IMR-90 (cell line): ENCODE data around the gene ENO2. TPM values are rescaled to one million over a fixed set of nuclear protein-coding genes. Genes with fewer than 3 reads are reported as not detected.

Source experiments
- ATAC-seq: fragments of 200-7000 bp; cut with Tn5 transposase; 2 replicates; pipeline ENCODE4 v1.9.1; 2020; ENCODE audit warnings: low read depth, mild to moderate bottlenecking, moderate library complexity
- BruUV-seq: library from RNA; stranded (reverse); fragments of 400-500 nt; replicated peaks from 2 replicates; lab custom pipeline; 2021; lab: Mats Ljungman, UMichigan
- CTCF ChIA-PET: fragments of 300-600 bp; formaldehyde crosslinking; extraction: SDS; loops from one replicate; lab custom pipeline; 2021; ENCODE audit warnings: antibody characterized with exemption; lab: Yijun Ruan, JAX
- POLR2A ChIA-PET: fragments of 300-600 bp; sonication (Branson Sonifier 250); formaldehyde crosslinking; loops from one replicate; lab custom pipeline; 2022; ENCODE audit warnings: antibody characterized with exemption; ENCODE audit not compliant: unreplicated experiment; lab: Charles Lee
- DNase-seq: peaks from one replicate; pipeline ENCODE4 v3.0.0; 2013
- H2AFZ ChIP-seq: replicated peaks from 2 replicates; pipeline ENCODE3; 2013; ENCODE audit warnings: low read length, mild to moderate bottlenecking; ENCODE audit not compliant: poor library complexity
- H2AK5ac ChIP-seq: 2 replicates; pipeline ENCODE4 v1.6.1; 2013; ENCODE audit warnings: low read depth, low read length, inconsistent platforms
- H2AK9ac ChIP-seq: replicated peaks from 2 replicates; pipeline ENCODE3; 2013; ENCODE audit warnings: mild to moderate bottlenecking, low read depth, low read length, moderate library complexity; ENCODE audit not compliant: poor library complexity
- H2BK120ac ChIP-seq: 2 replicates; pipeline ENCODE4 v1.6.1; 2013; ENCODE audit warnings: low read depth, low read length, inconsistent platforms
- H2BK15ac ChIP-seq: 3 replicates; pipeline ENCODE4 v1.6.1; 2013; ENCODE audit warnings: low read depth, low read length, inconsistent platforms
- H2BK20ac ChIP-seq: 2 replicates; pipeline ENCODE4 v1.6.1; 2013; ENCODE audit warnings: low read depth, mild to moderate bottlenecking, inconsistent platforms, low read length, moderate library complexity
- H2BK5ac ChIP-seq: 2 replicates; pipeline ENCODE4 v1.6.1; 2013; ENCODE audit warnings: mild to moderate bottlenecking, low read depth, low read length, inconsistent platforms; ENCODE audit not compliant: poor library complexity, severe bottlenecking
- H3K14ac ChIP-seq: replicated peaks from 2 replicates; pipeline ENCODE4 v1.6.1; 2013; ENCODE audit warnings: low read depth, low read length, inconsistent platforms
- H3K18ac ChIP-seq: 2 replicates; pipeline ENCODE4 v1.6.1; 2013; ENCODE audit warnings: low read depth, low read length, control low read depth
- H3K23ac ChIP-seq: 2 replicates; pipeline ENCODE4 v1.6.1; 2013; ENCODE audit warnings: low read depth, low read length, inconsistent platforms
- H3K27ac ChIP-seq: 2 replicates; pipeline ENCODE4 v1.5.1; 2013; ENCODE audit warnings: mild to moderate bottlenecking, control low read depth, low read length; ENCODE audit not compliant: insufficient read depth
- H3K27me3 ChIP-seq: 2 replicates; pipeline ENCODE4 v1.6.1; 2013; ENCODE audit warnings: low read length; ENCODE audit not compliant: control insufficient read depth, insufficient read depth
- H3K36me3 ChIP-seq: 2 replicates; pipeline ENCODE4 v1.6.1; 2013; ENCODE audit warnings: low read length, mixed read lengths; ENCODE audit not compliant: control insufficient read depth, insufficient read depth
- H3K4ac ChIP-seq: 2 replicates; pipeline ENCODE4 v1.6.1; 2013; ENCODE audit warnings: low read depth, low read length, inconsistent platforms
- H3K4me1 ChIP-seq: 2 replicates; pipeline ENCODE4 v1.6.1; 2013; ENCODE audit warnings: low read length, mixed read lengths; ENCODE audit not compliant: control insufficient read depth, insufficient read depth
- H3K4me2 ChIP-seq: 2 replicates; pipeline ENCODE4 v1.6.1; 2013; ENCODE audit warnings: low read depth, mild to moderate bottlenecking, control low read depth, low read length, moderate library complexity
- H3K4me3 ChIP-seq: 2 replicates; pipeline ENCODE4 v1.5.1; 2013; ENCODE audit warnings: low read depth, mild to moderate bottlenecking, control low read depth, low read length, moderate library complexity; ENCODE audit not compliant: insufficient read depth
- H3K56ac ChIP-seq: 2 replicates; pipeline ENCODE4 v1.6.1; 2013; ENCODE audit warnings: low read length, inconsistent platforms; ENCODE audit not compliant: insufficient read depth; ENCODE audit errors: extremely low read depth
- H3K79me1 ChIP-seq, 2 experiments: 2 replicates each; pipeline ENCODE4 v1.6.1; 2013; ENCODE audit warnings: low read length in 2 of 2, inconsistent platforms in 1 of 2, low read depth in 1 of 2
- H3K9ac ChIP-seq: 2 replicates; pipeline ENCODE4 v1.6.1; 2013; ENCODE audit warnings: low read depth, low read length, control low read depth
- H3K9me1 ChIP-seq: 2 replicates; pipeline ENCODE4 v1.6.1; 2013; ENCODE audit warnings: low read length, inconsistent platforms; ENCODE audit not compliant: insufficient read depth
- H3K9me3 ChIP-seq: 2 replicates; pipeline ENCODE4 v1.6.1; 2013; ENCODE audit warnings: low read length; ENCODE audit not compliant: control insufficient read depth, insufficient read depth
- H4K20me1 ChIP-seq: 2 replicates; pipeline ENCODE4 v1.6.1; 2013; ENCODE audit warnings: low read length, inconsistent platforms; ENCODE audit not compliant: insufficient read depth
- H4K5ac ChIP-seq: 2 replicates; pipeline ENCODE4 v1.6.1; 2013; ENCODE audit warnings: mild to moderate bottlenecking, low read depth, low read length, control low read depth
- H4K8ac ChIP-seq, 2 experiments: 2 replicates each; pipeline ENCODE4 v1.6.1; 2013; ENCODE audit warnings: low read depth in 2 of 2, low read length in 2 of 2, control low read depth in 1 of 2, inconsistent platforms in 1 of 2
- H4K91ac ChIP-seq: 2 replicates; pipeline ENCODE4 v1.6.1; 2013; ENCODE audit warnings: low read depth, low read length, inconsistent platforms; ENCODE audit not compliant: insufficient read depth
- BHLHE40 ChIP-seq: fragments of 150-350 bp; IDR thresholded peaks from 2 replicates; pipeline ENCODE4 v1.6.1; 2016; ENCODE audit warnings: mild to moderate bottlenecking, low read depth, low read length
- CEBPB ChIP-seq: IDR thresholded peaks from 2 replicates; pipeline ENCODE4 v1.6.1; 2012; ENCODE audit warnings: low read depth, low read length, improper control_type of control experiment
- CHD1 ChIP-seq: IDR thresholded peaks from 2 replicates; pipeline ENCODE4 v1.6.1; 2012; ENCODE audit warnings: low read depth, low read length, improper control_type of control experiment
- ELK1 ChIP-seq: fragments of 150-350 bp; IDR thresholded peaks from 2 replicates; pipeline ENCODE4 v1.6.1; 2016; ENCODE audit warnings: low read depth, mild to moderate bottlenecking, low read length, moderate library complexity, borderline replicate concordance
- FOS ChIP-seq: fragments of 150-350 bp; IDR thresholded peaks from 2 replicates; pipeline ENCODE4 v1.6.1; 2016; ENCODE audit warnings: low read depth, low read length
- MAFK ChIP-seq: IDR thresholded peaks from 2 replicates; pipeline ENCODE4 v1.6.1; 2012; ENCODE audit warnings: low read depth, low read length, improper control_type of control experiment
- MAZ ChIP-seq: IDR thresholded peaks from 2 replicates; pipeline ENCODE4 v1.6.1; 2012; ENCODE audit warnings: low read depth, mild to moderate bottlenecking, low read length, improper control_type of control experiment, moderate library complexity, borderline replicate concordance
- MXI1 ChIP-seq: IDR thresholded peaks from 2 replicates; pipeline ENCODE4 v1.6.1; 2012; ENCODE audit warnings: low read depth, mild to moderate bottlenecking, low read length, moderate library complexity, borderline replicate concordance
- NFE2L2 ChIP-seq: fragments of 150-350 bp; IDR thresholded peaks from 2 replicates; pipeline ENCODE4 v1.6.1; 2016; ENCODE audit warnings: low read depth, mild to moderate bottlenecking, low read length
- POLR2A ChIP-seq: IDR thresholded peaks from 2 replicates; pipeline ENCODE4 v1.6.1; 2012; ENCODE audit warnings: mild to moderate bottlenecking, low read depth, low read length
- RAD21 ChIP-seq: IDR thresholded peaks from 2 replicates; pipeline ENCODE4 v1.6.1; 2012; ENCODE audit warnings: low read length, improper control_type of control experiment
- RCOR1 ChIP-seq: IDR thresholded peaks from 2 replicates; pipeline ENCODE4 v1.6.1; 2012; ENCODE audit warnings: mild to moderate bottlenecking, low read length, improper control_type of control experiment; ENCODE audit not compliant: insufficient replicate concordance
- RFX5 ChIP-seq: IDR thresholded peaks from 2 replicates; pipeline ENCODE4 v1.8.0; 2012; ENCODE audit warnings: low read depth, mild to moderate bottlenecking, low read length, moderate library complexity
- SMC3 ChIP-seq: fragments of 150-350 bp; IDR thresholded peaks from 2 replicates; pipeline ENCODE4 v1.6.1; 2016; ENCODE audit warnings: low read depth, mild to moderate bottlenecking, antibody characterized with exemption, low read length, moderate library complexity
- USF2 ChIP-seq: fragments of 150-350 bp; IDR thresholded peaks from 2 replicates; pipeline ENCODE4 v1.6.1; 2017; ENCODE audit warnings: mild to moderate bottlenecking, antibody characterized with exemption, low read length, low read depth
- WGBS, 2 experiments: methylation state at CpG; one replicate each; pipeline versions ENCODE4 v1.1.5 to v1.1.7; 2013; ENCODE audit warnings: missing lambda C conversion rate in 2 of 2; ENCODE audit not compliant: insufficient read length in 1 of 2; ENCODE audit errors: extremely low coverage in 2 of 2; 5-methylcytosine and 5-hydroxymethylcytosine counted together
- dilution Hi-C: fragments of 300-500 bp; cut with HindIII; formaldehyde crosslinking; loops from one replicate; pipeline ENCODE4 v1.14.3; 2018; ENCODE audit warnings: low sequenced_read_pairs; ENCODE audit not compliant: unreplicated experiment
- in situ Hi-C: fragments of 300-500 bp; cut with MboI; formaldehyde crosslinking; loops from 3 replicates; pipeline ENCODE4 v1.14.3; 2019; ENCODE audit warnings: low sequenced_read_pairs, inconsistent platforms, mixed read lengths
- intact Hi-C: fragments of 100-400 bp; cut with micrococcal nuclease; formaldehyde crosslinking; loops from 2 replicates; pipeline ENCODE4 v1.10.0; 2022
- polyA plus RNA-seq, 3 experiments: library from polyadenylated mRNA; depleted of rRNA; stranded (reverse); fragments of >200 nt; gene quantifications; 2 replicates each; pipeline ENCODE4 v1.2.3, GENCODE V29; 2012; ENCODE audit warnings: low replicate concordance in 1 of 3
- total RNA-seq: library from RNA; depleted of rRNA; stranded (reverse); fragments of >200 nt; gene quantifications from 2 replicates; pipeline ENCODE4 v1.2.3, GENCODE V29; 2012

ENO2 gene
- total and polyA plus RNA-seq, 2 of the 4 experiments (the other 2 are of a cell fraction): 28.3 to 92.8 TPM

GRCh38 chr12:6909421-6910145 is 4.8 kb upstream of the ENO2 start:
- Histone ChIP-seq H4K5ac (no peak overlapping the region), H3K36me3 (no peaks in the 10 kb centered on the region; the same call in 1 of the 2 replicates), H2BK120ac (no peak overlapping the region), H3K4me3 (no peak overlapping the region), H3K23ac (no peak overlapping the region), H3K14ac (no peak overlapping the region), H3K4ac (no peak overlapping the region), H4K91ac (no peak overlapping the region), H3K18ac (no peak overlapping the region), H4K8ac (no peak overlapping the region), H3K4me1 (peaks cover 10% of the 10 kb centered on the region), H3K9me3 (no peaks in the 10 kb centered on the region), H2BK15ac (no peak overlapping the region), H3K9me1 (peaks cover 4% of the 10 kb centered on the region; the same call in 1 of the 2 replicates), H4K20me1 (no peaks in the 10 kb centered on the region), H3K4me2 (no peak overlapping the region), H3K27me3 (no peaks in the 10 kb centered on the region), H2AK9ac (no peak overlapping the region), H3K56ac (no peak overlapping the region), H2BK20ac (no peak overlapping the region), H2BK5ac (no peak overlapping the region), H3K9ac (no peak overlapping the region), H2AFZ (no peak overlapping the region), H3K79me1 (peaks cover 3 to 6% of the 10 kb centered on the region in 2 experiments; a peak in 2 of 4 replicates), H2AK5ac (no peak overlapping the region), H3K27ac (no peak overlapping the region)
- ChIA-PET POLR2A (no interaction called here), CTCF (interaction anchor here (1.8 kb wide), 1 partner anchor 19 kb away, joined by 5 read pairs; no protein-coding TSS in a partner anchor)
- no peak for DNase-seq
- in situ Hi-C loops (no loop called here), intact Hi-C loops (no loop called here), dilution Hi-C loops (no loop called here)
- TF ChIP-seq ELK1: no peak
- no peak for TF ChIP-seq MAZ
- no peak for TF ChIP-seq RFX5
- TF ChIP-seq NFE2L2: no peak
- no peak for TF ChIP-seq FOS
- no peak for TF ChIP-seq CEBPB
- TF ChIP-seq MXI1: no peak
- no peak for TF ChIP-seq RCOR1
- TF ChIP-seq BHLHE40: no peak
- TF ChIP-seq SMC3: no peak
- no peak for TF ChIP-seq RAD21
- TF ChIP-seq USF2: no peak
- TF ChIP-seq MAFK: no peak
- no peak for TF ChIP-seq CHD1
- TF ChIP-seq POLR2A: no peak
- no peak for ATAC-seq
- 100% methylated on average over 1 of the region's 4 CpGs; no CpG with 5 or more reads in 1 of the 2 experiments for WGBS, 2 experiments
- no TSS peak for BruUV-seq
